Gastrocnemius medialis (tissue), 4 donors: ENCODE results near the gene LINC01488. TPM values are rescaled to one million over a fixed set of nuclear protein-coding genes. Genes with fewer than 3 reads are reported as not detected.

Experiments used
- ATAC-seq, 2 donors: fragments of 150-250 bp; one replicate each; pipeline ENCODE4 v1.9.1; 2016
- DNase-seq, 2 donors: peaks; one replicate each; pipeline ENCODE4 v3.0.0-alpha.2; 2019
- H3K27ac ChIP-seq, 4 donors: fragments of 200-600 bp; sonication (generic); 1 replicate in 1 of 4; 2 replicates in 3 of 4; pipeline ENCODE4 v1.5.1; 2016 to 2018; ENCODE audit warnings: mild to moderate bottlenecking in 2 of 4, moderate library complexity in 1 of 4
- H3K27me3 ChIP-seq, 3 donors: fragments of 200-600 bp; sonication (generic) in 2 of 3; 1 replicate in 1 of 3; 2 replicates in 2 of 3; pipeline versions ENCODE4 v1.5.1 to v1.6.0; 2016 to 2019; ENCODE audit warnings: mild to moderate bottlenecking in 1 of 3, moderate library complexity in 1 of 3
- H3K36me3 ChIP-seq, 2 donors: fragments of 200-600 bp; sonication (generic) in 1 of 2; one replicate each; pipeline ENCODE4 v1.5.1; 2017 to 2018
- H3K4me1 ChIP-seq, 2 donors: fragments of 200-600 bp; sonication (generic) in 1 of 2; one replicate each; pipeline ENCODE4 v1.5.1; 2016 to 2017; ENCODE audit warnings: mild to moderate bottlenecking in 2 of 2
- H3K4me3 ChIP-seq, 4 donors: fragments of 200-600 bp; sonication (generic) in 3 of 4; 1 replicate in 1 of 4; 2 replicates in 3 of 4; pipeline ENCODE4 v1.5.1; 2016 to 2019; ENCODE audit warnings: mild to moderate bottlenecking in 2 of 4
- H3K9me3 ChIP-seq, 3 donors: fragments of 200-600 bp; sonication (generic) in 2 of 3; 1 replicate in 1 of 3; 2 replicates in 2 of 3; pipeline ENCODE4 v1.5.1; 2016 to 2019
- POLR2A ChIP-seq, 2 donors: fragments of 450-650 bp; IDR thresholded peaks; one replicate each; pipeline ENCODE4 v1.6.1; 2017; ENCODE audit warnings: antibody characterized with exemption in 2 of 2, mild to moderate bottlenecking in 2 of 2, moderate library complexity in 2 of 2
- in situ Hi-C, 4 donors: fragments of 200-750 bp; cut with MboI; loops; one replicate each; pipeline versions ENCODE4 v1.15.0 to v1.8.0; 2017; ENCODE audit warnings: low sequenced_read_pairs in 4 of 4
- intact Hi-C: fragments of 100-400 bp; cut with DNase I; formaldehyde crosslinking; loops from one replicate; pipeline ENCODE4 v1.15.1; 2023; ENCODE audit warnings: low total_unique reads
- total RNA-seq, 4 donors: library from RNA; depleted of rRNA; stranded (reverse); fragments of >200 nt; gene quantifications; one replicate each; pipeline versions ENCODE4 v1.1.0 to v1.2.3, GENCODE V29; 2016
- TF ChIP-seq, protein P1 (sequence below), 5 experiments: fragments of 450-650 bp in 3 of 5; fragments of 200-600 bp in 2 of 5; sonication (generic) in 2 of 5; IDR thresholded peaks in 4 of 5; conservative IDR thresholded peaks in 1 of 5; 1 replicate in 4 of 5; 2 replicates in 1 of 5; pipeline ENCODE4 v1.5.1; 2016 to 2019; ENCODE audit warnings: antibody characterized with exemption in 5 of 5, mild to moderate bottlenecking in 3 of 5, moderate library complexity in 3 of 5

LINC01488 gene
- total RNA-seq, 4 donors from 2014 or later: not detected

DNA sequence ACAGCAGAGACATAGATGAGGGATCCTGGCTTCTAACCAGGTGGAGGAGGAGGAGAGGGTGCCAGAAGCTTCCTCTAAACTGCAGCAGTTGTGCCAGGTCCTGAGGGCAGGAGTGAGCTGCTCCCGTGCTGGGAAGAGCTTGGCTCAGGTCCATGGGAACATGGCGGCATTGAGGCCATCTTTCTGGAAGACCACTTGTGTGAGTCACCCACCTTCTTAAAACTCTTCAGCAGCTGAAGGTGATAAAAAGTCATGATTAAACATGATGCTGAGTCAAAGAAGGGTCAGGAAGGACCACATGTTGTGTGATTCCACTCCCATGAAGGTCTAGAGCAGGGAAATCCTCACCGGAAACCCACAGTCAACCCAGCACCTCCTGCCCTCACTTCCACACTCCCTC is 35.1 kb downstream of the LINC01488 start:
- Histone ChIP-seq H3K9me3 (no peaks in the 10 kb centered on the region), H3K27me3 (no peaks in the 10 kb centered on the region), H3K27ac (no peak overlapping the region), H3K36me3 (no peaks in the 10 kb centered on the region), H3K4me3 (no peak overlapping the region), H3K4me1 (no peaks in the 10 kb centered on the region)
- ATAC-seq (no peak), DNase-seq (no peak)
- TF ChIP-seq POLR2A (IDR thresholded peaks at IDR 0.05): no peak
- TF ChIP-seq, protein P1, sequence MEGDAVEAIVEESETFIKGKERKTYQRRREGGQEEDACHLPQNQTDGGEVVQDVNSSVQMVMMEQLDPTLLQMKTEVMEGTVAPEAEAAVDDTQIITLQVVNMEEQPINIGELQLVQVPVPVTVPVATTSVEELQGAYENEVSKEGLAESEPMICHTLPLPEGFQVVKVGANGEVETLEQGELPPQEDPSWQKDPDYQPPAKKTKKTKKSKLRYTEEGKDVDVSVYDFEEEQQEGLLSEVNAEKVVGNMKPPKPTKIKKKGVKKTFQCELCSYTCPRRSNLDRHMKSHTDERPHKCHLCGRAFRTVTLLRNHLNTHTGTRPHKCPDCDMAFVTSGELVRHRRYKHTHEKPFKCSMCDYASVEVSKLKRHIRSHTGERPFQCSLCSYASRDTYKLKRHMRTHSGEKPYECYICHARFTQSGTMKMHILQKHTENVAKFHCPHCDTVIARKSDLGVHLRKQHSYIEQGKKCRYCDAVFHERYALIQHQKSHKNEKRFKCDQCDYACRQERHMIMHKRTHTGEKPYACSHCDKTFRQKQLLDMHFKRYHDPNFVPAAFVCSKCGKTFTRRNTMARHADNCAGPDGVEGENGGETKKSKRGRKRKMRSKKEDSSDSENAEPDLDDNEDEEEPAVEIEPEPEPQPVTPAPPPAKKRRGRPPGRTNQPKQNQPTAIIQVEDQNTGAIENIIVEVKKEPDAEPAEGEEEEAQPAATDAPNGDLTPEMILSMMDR (IDR thresholded peaks at IDR 0.05 in 4 of 5, conservative IDR thresholded peaks at IDR 0.05 in 1 of 5): no peak
- in situ Hi-C loops: no loop called here
- intact Hi-C loops: no loop called here

DNA sequence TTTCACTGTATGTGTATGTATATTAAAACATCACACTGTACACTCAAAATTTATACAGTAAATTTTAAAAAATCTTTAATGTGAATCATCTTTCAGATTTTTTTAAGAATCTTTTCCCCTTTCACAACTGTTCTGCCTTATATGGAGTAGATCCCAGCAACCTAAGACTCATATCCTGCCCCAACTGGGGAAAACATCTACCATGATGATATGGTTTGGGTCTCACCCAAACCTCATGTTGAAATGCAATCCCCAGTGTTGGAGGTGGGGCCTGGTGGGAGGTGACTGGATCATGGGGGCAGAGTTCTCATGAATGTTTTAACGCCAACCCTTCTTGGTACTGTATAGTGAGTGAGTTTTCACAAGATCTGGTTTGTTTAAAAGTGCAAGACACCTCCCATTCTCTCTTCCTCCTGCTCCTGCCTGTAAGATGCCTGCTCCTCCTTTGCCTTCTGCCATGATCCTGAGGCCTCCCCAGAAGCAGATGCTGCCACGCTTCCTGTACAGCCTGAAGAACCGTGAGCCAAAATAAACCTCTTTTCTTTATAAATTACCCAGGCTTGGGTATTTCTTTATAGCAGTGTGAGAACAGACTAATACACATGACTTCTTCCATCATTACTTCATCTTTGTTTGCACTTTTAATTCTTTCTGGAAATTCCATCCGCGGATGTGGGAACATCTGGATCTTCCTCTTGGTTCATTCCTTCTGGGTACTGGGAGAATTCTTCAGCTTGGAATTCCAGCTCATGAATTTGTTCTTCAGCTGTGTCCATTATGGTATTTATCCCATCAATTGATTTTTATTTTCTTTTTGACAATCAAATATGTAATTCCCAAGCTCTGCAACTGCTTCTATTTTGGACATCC is 36.9 kb downstream of the LINC01488 start:
- no peaks in the 10 kb centered on the region for H3K27me3 ChIP-seq
- no peak overlapping the region for H3K27ac ChIP-seq
- in situ Hi-C loops (no loop called here), intact Hi-C loops (no loop called here)
- H3K36me3 ChIP-seq: no peaks in the 10 kb centered on the region
- H3K9me3 ChIP-seq: no peaks in the 10 kb centered on the region
- no peak for ATAC-seq
- TF ChIP-seq, protein P1 (IDR thresholded peaks at IDR 0.05 in 4 of 5, conservative IDR thresholded peaks at IDR 0.05 in 1 of 5): no peak
- no peak for TF ChIP-seq POLR2A (IDR thresholded peaks at IDR 0.05)
- no peak for DNase-seq
- no peak overlapping the region for H3K4me3 ChIP-seq
- H3K4me1 ChIP-seq: no peaks in the 10 kb centered on the region

DNA sequence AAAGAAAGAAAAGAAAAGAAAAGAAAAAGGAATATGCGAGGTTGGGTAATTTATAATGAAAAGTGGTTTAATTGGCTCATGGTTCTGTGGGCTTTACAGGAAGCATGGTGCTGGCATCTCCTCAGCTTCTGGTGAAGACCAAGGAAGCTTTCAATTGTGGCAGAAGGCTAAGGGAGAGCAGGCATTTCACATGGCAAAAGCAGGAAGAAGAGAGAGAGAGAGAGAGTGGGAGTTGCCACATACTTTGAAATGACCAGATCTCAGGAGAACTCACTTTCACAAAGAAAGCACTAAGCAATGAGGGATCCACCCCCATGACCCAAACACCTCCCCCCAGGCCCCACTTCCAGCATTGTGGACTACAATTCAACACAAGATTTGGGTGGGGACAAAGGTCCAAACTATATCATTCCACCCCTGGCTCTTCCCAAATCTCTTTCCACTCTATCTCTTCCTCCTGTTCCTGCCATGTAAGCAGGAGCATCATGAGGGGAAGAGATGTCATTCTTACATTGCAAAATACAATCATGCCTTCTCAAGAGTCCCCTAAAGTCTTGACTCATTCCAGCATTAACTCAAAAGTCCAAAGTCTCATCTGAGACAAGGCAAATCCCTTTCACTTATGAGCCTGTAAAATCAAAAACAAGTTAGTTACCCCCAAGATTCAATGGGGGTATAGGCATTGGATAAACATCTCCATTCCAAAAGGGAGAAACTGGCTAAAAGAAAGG is 38.9 kb downstream of the LINC01488 start:
- Histone ChIP-seq H3K36me3 (no peaks in the 10 kb centered on the region), H3K4me1 (no peaks in the 10 kb centered on the region), H3K27me3 (peaks cover 0 to 6% (median 0%) of the 10 kb centered on the region in 3 donors), H3K9me3 (no peaks in the 10 kb centered on the region), H3K4me3 (no peak overlapping the region), H3K27ac (no peak overlapping the region)
- intact Hi-C loops: no loop called here
- DNase-seq: no peak
- in situ Hi-C loops: no loop called here
- no peak for TF ChIP-seq POLR2A (IDR thresholded peaks at IDR 0.05)
- TF ChIP-seq, protein P1 (IDR thresholded peaks at IDR 0.05 in 4 of 5, conservative IDR thresholded peaks at IDR 0.05 in 1 of 5): no peak
- no peak for ATAC-seq

DNA sequence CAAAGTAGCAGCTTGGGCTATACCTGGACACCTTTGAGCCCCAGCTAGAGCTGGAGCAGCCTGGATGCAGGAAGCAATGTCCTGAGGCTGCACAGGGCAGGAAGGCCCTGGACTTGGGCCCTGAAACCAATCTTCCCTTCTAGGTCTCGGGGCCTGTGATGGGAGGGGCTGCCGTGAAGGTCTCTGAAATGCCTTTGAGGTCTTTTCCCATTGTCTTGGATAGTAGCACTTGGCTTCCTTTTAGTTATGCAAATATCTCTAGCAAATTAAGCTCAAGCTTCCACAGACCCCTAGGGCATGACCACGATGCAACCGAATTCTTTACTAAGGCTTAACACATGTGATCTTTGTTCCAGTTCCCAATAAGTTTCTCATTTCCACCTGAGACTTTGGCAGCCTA is 40.0 kb downstream of the LINC01488 start:
- ATAC-seq (no peak), DNase-seq (no peak)
- Histone ChIP-seq H3K4me3 (no peak overlapping the region), H3K27me3 (peaks cover 0 to 6% (median 0%) of the 10 kb centered on the region in 3 donors), H3K27ac (no peak overlapping the region), H3K9me3 (no peaks in the 10 kb centered on the region), H3K4me1 (no peaks in the 10 kb centered on the region), H3K36me3 (no peaks in the 10 kb centered on the region)
- no peak for TF ChIP-seq POLR2A (IDR thresholded peaks at IDR 0.05)
- TF ChIP-seq, protein P1 (IDR thresholded peaks at IDR 0.05 in 4 of 5, conservative IDR thresholded peaks at IDR 0.05 in 1 of 5): no peak
- intact Hi-C loops: no loop called here
- in situ Hi-C loops: no loop called here
